A673 (cell line): ENCODE measurements around the gene RALBP1. TPM values are rescaled to one million over a fixed set of nuclear protein-coding genes. Genes with fewer than 3 reads are reported as not detected.

Experiments used
- BruUV-seq: library from RNA; stranded (reverse); fragments of 400-500 nt; replicated peaks from 2 replicates; lab custom pipeline; 2021; lab: Mats Ljungman, UMichigan
- CTCF ChIA-PET: fragments of 300-600 bp; sonication (Branson Sonifier 250); formaldehyde crosslinking; loops from one replicate; lab custom pipeline; 2022; ENCODE audit warnings: antibody characterized with exemption; lab: Charles Lee
- POLR2A ChIA-PET: fragments of 300-600 bp; sonication (Branson Sonifier 250); formaldehyde crosslinking; loops from one replicate; lab custom pipeline; 2022; ENCODE audit warnings: antibody characterized with exemption; ENCODE audit not compliant: low non-redundant PET; lab: Charles Lee
- DNase-seq: peaks from one replicate; pipeline ENCODE4 v3.0.0-alpha.2; 2015; ENCODE audit warnings: low spot score
- H3K27ac ChIP-seq: fragments of 200-600 bp; sonication (generic); 2 replicates; pipeline ENCODE4 v1.5.1; 2016; ENCODE audit warnings: mixed run types, low read depth, mild to moderate bottlenecking, mixed read lengths, antibody characterized with exemption, low read length; ENCODE audit not compliant: poor library complexity, severe bottlenecking
- H3K27me3 ChIP-seq: fragments of 200-600 bp; sonication (generic); replicated peaks from 2 replicates; pipeline ENCODE4 v1.6.1; 2017; ENCODE audit warnings: mixed run types, low read depth, mild to moderate bottlenecking, mixed read lengths, antibody characterized with exemption, low read length; ENCODE audit not compliant: insufficient read depth, poor library complexity
- H3K36me3 ChIP-seq: fragments of 200-600 bp; sonication (generic); 2 replicates; pipeline ENCODE4 v1.6.1; 2016; ENCODE audit warnings: mixed run types, mild to moderate bottlenecking, mixed read lengths, antibody characterized with exemption, low read length; ENCODE audit not compliant: insufficient read depth, poor library complexity, severe bottlenecking
- H3K4me1 ChIP-seq: fragments of 200-600 bp; sonication (generic); 2 replicates; pipeline ENCODE4 v1.6.1; 2017; ENCODE audit warnings: mixed run types, mild to moderate bottlenecking, mixed read lengths, antibody characterized with exemption, low read length; ENCODE audit not compliant: insufficient read depth, poor library complexity, severe bottlenecking
- H3K4me3 ChIP-seq: fragments of 200-600 bp; sonication (generic); 2 replicates; pipeline ENCODE4 v1.5.1; 2016; ENCODE audit warnings: low read depth, mixed run types, mild to moderate bottlenecking, mixed read lengths, low read length; ENCODE audit not compliant: poor library complexity, severe bottlenecking
- H3K9me3 ChIP-seq: fragments of 200-600 bp; sonication (generic); 2 replicates; pipeline ENCODE4 v1.6.1; 2016; ENCODE audit warnings: mixed run types, low read depth, mild to moderate bottlenecking, mixed read lengths, antibody characterized with exemption, low read length; ENCODE audit not compliant: poor library complexity, severe bottlenecking
- EZH2 ChIP-seq: fragments of 200-600 bp; sonication (generic); IDR thresholded peaks from 2 replicates; pipeline ENCODE4 v1.6.1; 2017; ENCODE audit warnings: borderline replicate concordance, low read depth, mild to moderate bottlenecking, mixed read lengths, antibody characterized with exemption, low read length; ENCODE audit not compliant: poor library complexity, severe bottlenecking
- intact Hi-C: fragments of 100-400 bp; cut with micrococcal nuclease; formaldehyde crosslinking; loops from one replicate; pipeline ENCODE4 v1.10.0; 2022; ENCODE audit not compliant: unreplicated experiment
- total RNA-seq: library from RNA; stranded (reverse); gene quantifications from 2 replicates; pipeline ENCODE4 v1.2.3, GENCODE V29; 2021
- TF ChIP-seq, protein P1 (sequence below): fragments of 300-800, 200-600 bp; sonication (generic); conservative IDR thresholded peaks from 2 replicates; pipeline ENCODE4 v1.5.1; 2017; ENCODE audit warnings: low read depth, mild to moderate bottlenecking, antibody characterized with exemption, low read length, moderate library complexity, mixed read lengths

Gene RALBP1
- total RNA-seq, 1 experiment from 2014 or later: 53.5 TPM

DNA sequence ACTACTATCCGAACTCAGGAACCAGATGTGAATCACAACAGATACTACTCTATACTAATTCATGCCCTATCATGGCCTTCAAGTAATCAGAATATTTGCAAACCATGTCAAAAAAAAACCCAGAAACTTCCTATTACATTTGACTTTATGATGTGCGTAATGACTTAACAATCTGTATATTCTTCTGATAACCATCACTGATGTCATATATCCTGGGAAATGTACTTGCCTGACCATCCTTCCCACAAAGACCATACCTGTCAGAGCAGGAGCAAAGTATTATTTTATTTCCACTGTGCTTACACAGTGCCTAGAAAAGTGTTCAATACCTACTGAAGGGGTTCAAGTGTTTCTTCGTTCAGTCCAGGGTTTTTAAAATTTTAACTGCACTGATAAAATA, 111.5 kb downstream of the RALBP1 start:
- H3K27me3 ChIP-seq: no peaks in the 10 kb centered on the region
- ChIA-PET POLR2A (no interaction called here), CTCF (no interaction called here)
- no peak overlapping the region for H3K27ac ChIP-seq
- H3K36me3 ChIP-seq: peaks cover 37% of the 10 kb centered on the region
- H3K9me3 ChIP-seq: peaks cover 9% of the 10 kb centered on the region
- BruUV-seq: no TSS peak
- DNase-seq: no peak
- no peak overlapping the region for H3K4me3 ChIP-seq
- H3K4me1 ChIP-seq: no peaks in the 10 kb centered on the region
- TF ChIP-seq EZH2: no peak
- TF ChIP-seq, protein P1, sequence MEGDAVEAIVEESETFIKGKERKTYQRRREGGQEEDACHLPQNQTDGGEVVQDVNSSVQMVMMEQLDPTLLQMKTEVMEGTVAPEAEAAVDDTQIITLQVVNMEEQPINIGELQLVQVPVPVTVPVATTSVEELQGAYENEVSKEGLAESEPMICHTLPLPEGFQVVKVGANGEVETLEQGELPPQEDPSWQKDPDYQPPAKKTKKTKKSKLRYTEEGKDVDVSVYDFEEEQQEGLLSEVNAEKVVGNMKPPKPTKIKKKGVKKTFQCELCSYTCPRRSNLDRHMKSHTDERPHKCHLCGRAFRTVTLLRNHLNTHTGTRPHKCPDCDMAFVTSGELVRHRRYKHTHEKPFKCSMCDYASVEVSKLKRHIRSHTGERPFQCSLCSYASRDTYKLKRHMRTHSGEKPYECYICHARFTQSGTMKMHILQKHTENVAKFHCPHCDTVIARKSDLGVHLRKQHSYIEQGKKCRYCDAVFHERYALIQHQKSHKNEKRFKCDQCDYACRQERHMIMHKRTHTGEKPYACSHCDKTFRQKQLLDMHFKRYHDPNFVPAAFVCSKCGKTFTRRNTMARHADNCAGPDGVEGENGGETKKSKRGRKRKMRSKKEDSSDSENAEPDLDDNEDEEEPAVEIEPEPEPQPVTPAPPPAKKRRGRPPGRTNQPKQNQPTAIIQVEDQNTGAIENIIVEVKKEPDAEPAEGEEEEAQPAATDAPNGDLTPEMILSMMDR: no peak
- intact Hi-C loops: no loop called here

Other genes with a start within 250 kb of the RALBP1 start
- gene TWSG1, start 140.7 kb upstream of the RALBP1 start, total RNA-seq: 33.6 and 34.9 TPM in 2 replicates
- gene PPP4R1, start 139.0 kb downstream of the RALBP1 start, total RNA-seq: 65.2 and 67.4 TPM in 2 replicates
- gene RAB31, start 232.8 kb downstream of the RALBP1 start, total RNA-seq: 6.1 and 8.1 TPM in 2 replicates